Mononuclear cell (primary cell): Measurements from ENCODE around the gene PRKAR1A. TPM values are rescaled to one million over a fixed set of nuclear protein-coding genes. Genes with fewer than 3 reads are reported as not detected.
"Not testable (repeated sequence)": the region's sequence is repeated elsewhere in the genome, so short reads cannot be mapped to it uniquely, and the experiment has no call there.

Experiments used
- H3K27me3 ChIP-seq: 2 replicates; pipeline ENCODE4 v1.6.0; 2011; ENCODE audit warnings: low read length, control low read depth; ENCODE audit not compliant: insufficient read depth
- H3K4me1 ChIP-seq: 2 replicates; pipeline ENCODE4 v1.5.1; 2011; ENCODE audit warnings: mild to moderate bottlenecking, low read length, control low read depth; ENCODE audit not compliant: insufficient read depth
- H3K4me3 ChIP-seq: 2 replicates; pipeline ENCODE4 v1.5.1; 2011; ENCODE audit warnings: mild to moderate bottlenecking, low read length, moderate library complexity
- H3K9me3 ChIP-seq: 2 replicates; pipeline ENCODE4 v1.5.1; 2011; ENCODE audit warnings: low read depth, mild to moderate bottlenecking, control low read depth, low read length
- total RNA-seq: library from RNA; depleted of rRNA; stranded (reverse); fragments of >200 nt; gene quantifications from one replicate; pipeline ENCODE4 v1.2.3, GENCODE V29; 2012

The PRKAR1A gene
- total RNA-seq, 1 donor: 97.8 TPM

- no peaks in the 10 kb centered on the region for H3K9me3 ChIP-seq
- peaks cover 35% of the 10 kb centered on the region for H3K4me1 ChIP-seq
- no peak overlapping the region for H3K4me3 ChIP-seq
- H3K27me3 ChIP-seq: no peaks in the 10 kb centered on the region
Observed at GRCh38 chr17:68499587-68499986, 12.6 kb upstream of the PRKAR1A start.

GRCh38 chr17:68501074-68501473 is 11.2 kb upstream of the PRKAR1A start:
- H3K4me1 ChIP-seq: peaks cover 34% of the 10 kb centered on the region
- H3K9me3 ChIP-seq: no peaks in the 10 kb centered on the region
- H3K4me3 ChIP-seq: no peak overlapping the region
- no peaks in the 10 kb centered on the region for H3K27me3 ChIP-seq

- no peak overlapping the region for H3K4me3 ChIP-seq
- no peaks in the 10 kb centered on the region for H3K9me3 ChIP-seq
- no peaks in the 10 kb centered on the region for H3K27me3 ChIP-seq
- H3K4me1 ChIP-seq: peaks cover 29% of the 10 kb centered on the region
Observed at GRCh38 chr17:68505951-68506350, 6.3 kb upstream of the PRKAR1A start.

GRCh38 chr17:68507576-68507975 is 4.7 kb upstream of the PRKAR1A start:
- H3K27me3 ChIP-seq: no peaks in the 10 kb centered on the region
- peaks cover 35% of the 10 kb centered on the region for H3K4me1 ChIP-seq

GRCh38 chr17:68509141-68510057 is 2.8 kb upstream of the PRKAR1A start:
- peaks cover 40% of the 10 kb centered on the region for H3K4me1 ChIP-seq

More at GRCh38 chr17:68507576-68507975, 4.7 kb upstream of the PRKAR1A start:
- Histone ChIP-seq H3K9me3 (no peaks in the 10 kb centered on the region), H3K4me3 (no peak overlapping the region)

GRCh38 chr17:68511254-68511670 is 968 bp upstream of the PRKAR1A start:
- peak overlapping the region; percentile 69 for H3K4me3 ChIP-seq

More at GRCh38 chr17:68509141-68510057, 2.8 kb upstream of the PRKAR1A start:
- Histone ChIP-seq H3K27me3 (no peaks in the 10 kb centered on the region), H3K9me3 (no peaks in the 10 kb centered on the region), H3K4me3 (no peak overlapping the region)

GRCh38 chr17:68511671-68512246 is 471 bp upstream of the PRKAR1A start:
- H3K4me1 ChIP-seq: peaks cover 46% of the 10 kb centered on the region
- H3K27me3 ChIP-seq: no peaks in the 10 kb centered on the region
- H3K4me3 ChIP-seq: peak overlapping the region; percentile 69
- no peaks in the 10 kb centered on the region for H3K9me3 ChIP-seq

More at GRCh38 chr17:68511254-68511670, 968 bp upstream of the PRKAR1A start:
- Histone ChIP-seq H3K4me1 (peaks cover 48% of the 10 kb centered on the region), H3K27me3 (no peaks in the 10 kb centered on the region), H3K9me3 (no peaks in the 10 kb centered on the region)

- Histone ChIP-seq H3K27me3 (no peaks in the 10 kb centered on the region), H3K4me3 (peak overlapping the region; percentile 69), H3K9me3 (no peaks in the 10 kb centered on the region), H3K4me1 (peaks cover 48% of the 10 kb centered on the region)
Observed at GRCh38 chr17:68512960-68513474, 787 bp downstream of the PRKAR1A start.

- H3K27me3 ChIP-seq: no peaks in the 10 kb centered on the region
- peaks cover 45% of the 10 kb centered on the region for H3K4me1 ChIP-seq
- no peaks in the 10 kb centered on the region for H3K9me3 ChIP-seq
- H3K4me3 ChIP-seq: peak overlapping the region; percentile 69
Observed at GRCh38 chr17:68513932-68514331, 1.7 kb downstream of the PRKAR1A start.

GRCh38 chr17:68514831-68515635 is 2.8 kb downstream of the PRKAR1A start:
- H3K9me3 ChIP-seq: no peaks in the 10 kb centered on the region
- peaks cover 34% of the 10 kb centered on the region for H3K4me1 ChIP-seq
- H3K4me3 ChIP-seq: no peak overlapping the region
- H3K27me3 ChIP-seq: no peaks in the 10 kb centered on the region

- Histone ChIP-seq H3K4me3 (no peak overlapping the region), H3K27me3 (no peaks in the 10 kb centered on the region), H3K4me1 (peaks cover 20% of the 10 kb centered on the region), H3K9me3 (no peaks in the 10 kb centered on the region)
Observed at GRCh38 chr17:68516732-68517131, 4.5 kb downstream of the PRKAR1A start.

- H3K27me3 ChIP-seq, H3K4me3 ChIP-seq, H3K9me3 ChIP-seq: not testable (repeated sequence)
- H3K4me1 ChIP-seq: peaks cover 20% of the 10 kb centered on the region
Observed at GRCh38 chr17:68517605-68518004, 5.4 kb downstream of the PRKAR1A start.

GRCh38 chr17:68518063-68518815 is 6.0 kb downstream of the PRKAR1A start:
- no peak overlapping the region for H3K4me3 ChIP-seq
- H3K27me3 ChIP-seq: no peaks in the 10 kb centered on the region
- peaks cover 20% of the 10 kb centered on the region for H3K4me1 ChIP-seq
- no peaks in the 10 kb centered on the region for H3K9me3 ChIP-seq

GRCh38 chr17:68519051-68519450 is 6.8 kb downstream of the PRKAR1A start:
- H3K4me1 ChIP-seq: peaks cover 15% of the 10 kb centered on the region
- not testable (repeated sequence) for H3K27me3 ChIP-seq, H3K4me3 ChIP-seq, H3K9me3 ChIP-seq
